Adipose tissue (tissue), 3 donors: ENCODE measurements around the gene FGF12. TPM values are rescaled to one million over a fixed set of nuclear protein-coding genes. Genes with fewer than 3 reads are reported as not detected.

Experiments used
- H3K27ac ChIP-seq: one replicate; pipeline ENCODE4 v1.5.1; 2013; ENCODE audit warnings: low read depth, low read length
- WGBS, 3 donors: extraction: QIAGEN DNeasy Blood & Tissue Kit; methylation state at CpG; one replicate each; pipeline ENCODE4 v1.1.7; 2013; 5-methylcytosine and 5-hydroxymethylcytosine counted together
- polyA plus RNA-seq, 3 donors: library from polyadenylated mRNA; stranded (reverse); fragments of 200-250 nt; gene quantifications; one replicate each; pipeline ENCODE4 v1.2.3, GENCODE V29; 2013
- donor health status: healthy with polysubstance abuse.
- donor health status: Bipolar disorder and iron deficiency.
- donor health status: healthy.

The FGF12 gene
- polyA plus RNA-seq, 3 donors: 0.79 to 5.9 (median 2.6) TPM

DNA sequence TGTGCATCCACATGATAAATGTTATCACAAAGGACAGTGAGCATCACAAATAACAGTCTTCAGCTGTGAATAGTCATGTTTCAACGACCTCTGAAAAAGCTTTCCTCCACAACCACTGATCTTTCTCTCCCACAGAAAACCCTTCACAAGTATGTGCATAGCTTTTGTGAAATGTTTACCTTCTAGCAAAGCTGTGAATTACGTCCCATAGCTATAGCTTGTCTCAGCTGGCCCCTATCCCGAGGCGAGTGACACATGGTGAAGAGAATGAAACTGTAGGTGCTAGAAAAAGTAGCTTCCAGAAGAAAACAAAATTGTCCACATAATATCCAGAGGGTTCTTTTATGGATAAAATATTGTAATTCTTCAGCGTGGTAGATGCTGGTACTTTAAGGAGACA, 182.0 kb downstream of the FGF12 start:
- 41 to 65% (median 62%) methylated on average over 5 of the region's 5 CpGs for WGBS, 3 donors
- H3K27ac ChIP-seq: no peak overlapping the region

DNA sequence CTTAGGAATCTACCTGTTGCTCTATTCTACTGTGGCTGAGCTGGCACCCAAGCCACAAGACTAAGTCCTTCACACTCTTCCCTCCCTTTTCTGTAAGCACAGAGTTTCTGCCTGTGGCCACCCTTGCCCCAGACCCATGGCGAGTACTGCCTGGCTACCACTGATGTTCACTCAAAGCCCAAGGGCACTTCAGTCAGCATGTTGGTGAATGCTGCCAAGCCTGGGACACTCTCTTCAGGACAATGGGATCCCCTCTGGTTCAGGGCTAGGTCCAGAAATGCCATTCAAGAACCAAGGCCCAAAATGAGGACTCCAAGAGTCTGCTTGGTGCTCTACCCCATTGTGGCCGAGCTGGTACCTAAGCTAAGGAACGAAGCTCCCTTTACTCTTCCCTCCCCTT, 184.2 kb downstream of the FGF12 start:
- H3K27ac ChIP-seq: no peak overlapping the region
- 88 to 97% (median 90%) methylated on average over 3 of the region's 3 CpGs for WGBS, 3 donors

DNA sequence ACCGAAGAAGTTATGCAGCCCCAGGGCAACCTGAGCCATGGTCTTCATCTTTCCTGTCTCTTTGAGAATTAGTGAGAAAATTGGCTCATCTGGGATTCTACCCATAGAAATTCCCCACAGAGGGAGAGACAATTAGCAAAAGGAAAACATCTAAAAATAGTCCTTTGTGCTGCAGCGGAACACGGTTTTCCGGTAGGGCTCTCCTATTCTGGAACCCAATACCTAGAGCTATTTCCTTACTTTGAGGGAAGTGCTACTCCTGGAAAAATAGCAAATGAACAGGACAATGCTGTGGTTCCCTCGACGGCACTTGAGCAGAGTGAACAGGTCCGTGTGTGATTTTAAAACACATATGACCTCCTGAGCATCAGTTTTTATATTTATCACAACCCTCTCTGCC, 210.5 kb downstream of the FGF12 start:
- no peak overlapping the region for H3K27ac ChIP-seq
- WGBS, 3 donors: 63 to 82% (median 64%) methylated on average over 7 of the region's 7 CpGs

DNA sequence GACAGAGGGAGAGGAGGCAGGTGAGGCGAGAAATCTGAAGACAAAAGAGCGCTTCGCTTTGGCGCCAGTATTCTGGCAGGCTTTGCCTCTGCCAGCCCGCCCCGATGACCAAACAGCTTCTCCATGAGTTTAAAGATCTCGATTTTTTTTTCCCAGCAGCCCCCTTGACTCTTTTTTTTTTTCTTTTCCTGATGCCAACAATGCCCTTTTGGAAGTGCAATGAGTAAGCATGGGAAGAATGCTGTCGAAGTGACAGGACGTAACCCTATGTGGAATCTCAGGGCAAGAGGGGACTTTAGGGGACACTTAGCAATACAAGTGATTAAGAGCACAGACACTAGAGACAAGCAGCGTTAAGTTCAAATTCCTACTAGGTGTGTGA, 211.7 kb downstream of the FGF12 start:
- H3K27ac ChIP-seq: no peak overlapping the region
- WGBS, 3 donors: 1 to 8% (median 7%) methylated on average over 10 of the region's 10 CpGs

DNA sequence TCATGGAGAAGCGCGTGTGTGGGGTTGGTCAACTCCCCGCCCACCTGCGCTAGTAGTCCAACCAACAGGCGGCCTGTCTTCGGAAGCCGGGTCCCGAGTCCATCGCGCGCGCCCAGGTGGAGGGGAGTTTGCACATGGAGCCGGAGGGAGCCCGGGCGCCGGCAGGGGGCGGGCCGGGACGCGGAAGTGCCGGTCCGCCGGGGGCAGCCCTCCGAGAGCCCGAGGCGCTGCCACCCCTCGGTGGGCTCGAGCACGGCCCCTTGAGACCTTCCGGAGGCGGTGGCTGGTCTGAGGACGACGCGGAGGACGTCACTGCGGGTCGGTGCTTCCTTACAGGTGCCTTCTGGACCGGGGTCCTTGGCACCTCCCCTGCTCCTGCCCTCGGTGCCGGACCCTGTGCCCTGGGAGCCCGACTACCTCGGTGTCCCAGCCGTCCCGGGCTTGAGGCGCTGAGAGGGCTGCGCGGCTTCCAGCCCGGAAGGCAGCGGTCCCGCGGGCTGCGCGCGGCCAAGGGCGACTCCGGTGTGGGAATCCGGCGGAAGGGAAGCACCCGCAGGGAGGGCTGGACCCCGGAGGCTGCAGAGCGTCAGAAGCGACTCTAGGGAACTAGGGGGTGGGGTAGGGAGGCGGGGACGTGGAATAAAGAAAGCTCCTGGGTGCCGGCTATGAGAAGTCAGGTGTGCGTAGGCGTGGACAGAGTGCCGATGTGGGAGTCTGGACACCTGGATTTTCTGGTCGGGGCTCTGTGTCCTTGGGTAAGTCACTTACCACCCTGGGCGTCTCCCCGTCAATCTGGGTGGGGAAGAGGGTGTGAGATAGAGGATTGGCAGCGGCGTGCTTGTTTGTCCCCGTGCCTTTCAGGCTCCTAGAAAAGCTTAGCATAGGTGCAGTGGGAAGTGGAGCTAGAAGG, 212.3 kb downstream of the FGF12 start:
- 2 to 6% (median 2%) methylated on average over 72 to 74 of the region's 74 CpGs for WGBS, 3 donors
- no peak overlapping the region for H3K27ac ChIP-seq

DNA sequence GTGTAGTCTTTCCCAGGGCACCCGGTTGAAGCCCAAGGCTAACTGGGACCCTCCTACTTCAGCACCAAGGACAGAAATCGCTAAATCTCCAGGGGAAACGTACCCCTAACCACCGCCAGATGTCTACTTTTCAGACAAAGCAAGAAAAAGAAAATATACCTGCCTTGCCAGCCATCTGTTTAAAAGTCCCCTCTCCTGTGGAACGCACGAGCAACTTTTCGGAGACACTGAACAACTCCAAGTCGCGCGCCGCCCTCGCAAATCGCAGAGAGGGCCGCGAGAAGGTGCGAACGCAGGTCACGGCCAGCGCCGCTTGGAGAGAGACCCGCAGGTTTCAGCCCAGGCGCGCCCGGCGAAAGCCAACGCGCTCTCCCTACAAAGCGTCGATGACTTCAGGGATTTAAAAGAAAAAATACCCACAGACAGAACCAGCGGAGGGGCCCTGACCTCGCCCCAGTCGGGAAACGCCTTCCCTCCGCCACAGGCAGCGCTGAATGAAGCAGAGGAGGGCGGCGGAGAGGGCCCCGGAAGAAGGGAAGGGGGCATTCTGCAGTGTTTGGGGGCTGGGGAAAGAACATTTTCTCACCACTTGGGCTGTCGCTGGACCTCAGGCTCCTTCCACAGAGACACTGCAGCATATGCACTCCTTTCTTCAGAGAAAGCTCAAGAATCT, 213.1 kb downstream of the FGF12 start:
- WGBS, 3 donors: 1 to 4% (median 3%) methylated on average over 39 of the region's 39 CpGs
- no peak overlapping the region for H3K27ac ChIP-seq

DNA sequence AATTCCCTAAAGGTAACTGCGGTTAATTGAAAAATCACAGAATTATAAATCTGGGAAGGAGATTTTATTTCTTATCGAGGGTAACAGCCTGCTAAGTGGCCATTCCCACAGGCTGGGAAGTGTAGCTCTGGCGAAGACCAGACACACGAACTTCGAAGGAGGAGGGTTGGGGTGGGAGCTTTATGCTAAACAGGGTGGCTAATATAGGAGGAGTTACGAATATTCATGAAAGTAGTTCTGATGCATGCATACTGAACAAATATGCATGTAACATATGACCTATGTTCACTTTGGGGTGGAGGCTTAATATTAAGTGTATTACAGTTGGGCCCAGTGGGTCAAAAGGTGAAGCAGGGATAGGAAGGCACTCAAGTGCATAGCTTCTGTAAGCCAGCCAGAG, 221.6 kb downstream of the FGF12 start:
- 68 to 74% (median 70%) methylated on average over 6 of the region's 6 CpGs for WGBS, 3 donors
- H3K27ac ChIP-seq: no peak overlapping the region

DNA sequence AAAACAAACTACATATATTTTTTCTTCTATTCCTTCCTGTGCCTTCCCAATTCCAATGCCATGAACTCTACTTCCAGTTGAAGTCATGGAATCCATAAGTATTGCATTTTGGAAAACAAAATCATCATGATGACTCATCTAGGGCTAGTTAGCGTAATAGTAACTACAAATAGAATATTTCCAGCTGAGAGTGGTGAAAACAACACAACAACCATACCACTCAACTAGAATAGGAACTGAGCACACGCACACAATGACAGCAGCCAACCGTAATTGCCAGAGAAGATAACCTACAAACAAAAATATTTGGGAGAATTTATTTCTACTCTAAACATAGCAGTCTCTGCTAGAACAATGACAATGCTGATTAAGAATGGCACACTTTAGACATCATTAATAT, 225.9 kb downstream of the FGF12 start:
- no peak overlapping the region for H3K27ac ChIP-seq
- 81 to 91% (median 85%) methylated on average over 3 of the region's 3 CpGs for WGBS, 3 donors

DNA sequence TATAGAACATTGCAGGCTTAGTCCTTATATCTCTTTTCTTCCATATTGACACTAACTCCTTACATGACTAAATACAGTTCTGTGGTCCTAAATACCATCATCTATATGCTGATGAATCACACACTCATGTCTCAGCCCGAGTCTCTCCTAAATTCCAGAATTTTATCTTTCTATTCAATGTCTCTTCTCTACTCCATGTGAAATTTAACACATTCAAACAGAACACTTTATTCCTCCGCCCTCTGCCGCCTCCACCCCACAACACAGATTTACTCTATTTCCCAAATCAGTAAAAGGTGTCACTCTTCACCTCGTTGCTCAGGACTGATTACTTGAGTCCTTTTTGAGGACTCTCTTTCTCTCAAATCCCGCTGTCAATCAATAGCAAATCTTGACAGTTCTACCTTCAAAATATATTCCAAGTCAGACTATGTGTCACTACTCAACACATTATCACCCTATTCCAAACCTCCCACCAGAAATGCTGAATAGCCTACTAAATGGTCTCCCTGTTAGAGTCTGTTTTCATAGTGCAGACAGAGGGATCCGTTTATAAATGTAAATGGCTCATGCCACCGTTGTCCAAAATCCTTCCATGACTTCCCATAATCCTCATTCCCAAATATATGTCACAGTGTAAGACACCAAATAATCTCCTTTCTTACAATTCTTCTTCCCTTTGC, 230.3 kb downstream of the FGF12 start:
- WGBS, 3 donors: 61 to 70% (median 70%) methylated on average over 7 of the region's 7 CpGs
- no peak overlapping the region for H3K27ac ChIP-seq

DNA sequence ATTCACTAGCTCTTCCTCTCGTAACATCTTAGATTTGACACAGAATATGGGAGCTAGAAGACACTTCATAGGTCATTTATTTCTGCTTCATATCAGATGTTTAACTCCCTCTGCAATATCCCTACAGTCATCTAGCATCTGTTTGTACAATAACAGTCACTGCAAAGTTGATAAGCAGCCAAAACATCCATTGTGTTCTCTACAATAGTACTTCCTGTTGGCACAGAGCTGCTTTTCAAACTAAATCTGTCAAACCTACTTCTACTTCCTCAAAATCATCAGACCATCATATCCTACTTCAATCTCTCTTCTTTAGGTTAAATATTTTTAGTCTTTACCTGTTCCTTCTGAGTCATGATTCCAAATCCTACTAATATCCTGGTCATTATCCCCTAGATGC, 233.2 kb downstream of the FGF12 start:
- 27 to 74% (median 42%) methylated on average over 1 of the region's 1 CpG for WGBS, 3 donors
- no peak overlapping the region for H3K27ac ChIP-seq

DNA sequence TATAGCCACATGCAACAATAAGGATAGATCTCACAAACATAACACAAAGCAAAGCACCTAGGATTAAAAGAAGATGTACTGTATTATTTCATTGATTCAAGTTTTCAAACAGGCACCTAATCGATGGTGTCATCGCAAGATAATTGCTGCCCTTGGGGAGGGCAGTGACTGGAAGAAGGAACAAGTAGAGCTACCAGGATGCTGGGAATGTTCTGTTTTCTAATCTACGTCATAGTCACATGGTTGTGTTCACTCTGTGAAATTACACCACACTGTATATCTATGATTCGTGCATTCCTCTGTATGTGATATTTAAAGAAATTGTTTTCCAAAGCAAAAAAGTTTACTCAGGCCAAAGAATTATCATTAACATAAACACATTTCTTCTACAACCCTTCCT, 236.6 kb downstream of the FGF12 start:
- no peak overlapping the region for H3K27ac ChIP-seq
- WGBS, 3 donors: 86 to 88% (median 87%) methylated on average over 4 of the region's 4 CpGs

DNA sequence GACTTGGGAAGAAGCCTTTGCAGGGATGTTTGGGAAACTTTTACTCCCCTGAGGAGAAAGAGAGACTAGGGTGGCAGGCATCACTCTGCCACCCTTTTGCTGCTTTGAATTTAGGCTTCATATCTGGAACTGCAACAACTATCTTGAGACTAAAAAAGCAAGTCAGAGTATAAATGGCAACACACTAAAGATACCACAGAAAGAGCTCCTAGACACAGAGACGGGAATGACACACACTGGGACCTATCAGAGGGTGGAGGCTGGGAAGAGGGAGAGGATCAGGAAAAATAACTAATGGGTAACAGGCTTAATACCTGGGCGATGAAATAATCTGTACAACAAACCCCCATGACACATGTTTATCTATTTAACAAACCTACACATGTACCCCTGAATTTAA, 237.8 kb downstream of the FGF12 start:
- 78 to 85% (median 83%) methylated on average over 2 of the region's 2 CpGs for WGBS, 3 donors
- H3K27ac ChIP-seq: no peak overlapping the region

DNA sequence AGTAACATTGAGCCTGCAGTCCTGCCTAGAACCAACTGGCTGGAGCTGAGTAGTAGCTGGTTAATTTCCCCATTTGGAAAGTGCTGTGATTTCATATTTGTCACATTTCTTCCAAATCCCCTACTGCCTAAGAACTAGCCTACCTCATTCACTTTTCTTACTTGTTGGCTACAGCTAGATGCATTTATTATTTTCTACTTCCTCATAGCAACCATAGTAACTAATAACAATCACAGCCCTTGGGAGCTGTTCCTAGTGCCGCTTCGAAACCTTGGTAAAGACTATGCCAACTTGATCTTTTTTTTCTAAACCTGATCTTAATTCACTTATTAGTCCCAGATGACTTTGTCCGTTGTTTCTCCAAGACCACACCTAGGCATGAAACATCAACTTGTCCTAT, 240.3 kb downstream of the FGF12 start:
- H3K27ac ChIP-seq: no peak overlapping the region
- WGBS, 3 donors: 48 to 68% (median 61%) methylated on average over 3 of the region's 3 CpGs

DNA sequence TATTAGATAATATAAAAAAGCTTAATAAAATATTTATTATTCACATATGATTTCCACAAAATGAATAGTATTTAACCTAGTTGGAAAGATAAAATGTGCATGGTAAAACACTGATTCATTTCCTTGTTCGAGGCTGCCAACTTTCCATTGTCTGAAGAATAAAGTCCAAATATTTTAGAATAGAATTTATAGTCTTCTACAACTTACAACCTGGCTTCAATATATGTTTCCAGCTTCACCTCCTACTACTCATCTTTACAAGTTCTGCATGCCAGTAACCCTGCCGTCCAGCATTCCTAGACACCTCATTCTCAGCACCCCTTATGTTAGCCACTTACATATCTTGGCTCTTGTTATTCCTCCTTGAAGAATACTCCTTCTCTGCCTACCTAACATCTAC, 244.5 kb downstream of the FGF12 start:
- WGBS, 3 donors: 35 to 67% (median 36%) methylated on average over 2 of the region's 2 CpGs
- H3K27ac ChIP-seq: no peak overlapping the region

DNA sequence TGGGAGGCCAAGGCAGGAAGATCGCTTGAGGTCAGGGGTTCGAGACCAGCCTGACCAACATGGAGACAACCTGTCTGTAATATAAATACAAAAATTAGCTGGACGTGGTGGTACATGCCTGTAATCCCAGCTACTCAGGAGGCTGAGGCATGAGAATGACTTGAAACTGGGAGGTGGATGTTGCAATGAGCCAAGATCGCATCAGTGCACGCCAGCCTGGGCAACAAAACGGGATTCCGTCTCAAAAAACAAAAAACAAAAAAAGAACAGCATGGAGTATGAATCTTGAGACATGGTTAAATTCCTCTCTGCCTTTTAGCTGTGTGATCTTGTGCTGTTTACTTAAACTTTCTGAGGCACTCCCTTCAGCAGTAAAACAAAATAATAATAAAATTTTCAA, 244.9 kb downstream of the FGF12 start:
- 76 to 83% (median 82%) methylated on average over 7 of the region's 7 CpGs for WGBS, 3 donors
- H3K27ac ChIP-seq: no peak overlapping the region

DNA sequence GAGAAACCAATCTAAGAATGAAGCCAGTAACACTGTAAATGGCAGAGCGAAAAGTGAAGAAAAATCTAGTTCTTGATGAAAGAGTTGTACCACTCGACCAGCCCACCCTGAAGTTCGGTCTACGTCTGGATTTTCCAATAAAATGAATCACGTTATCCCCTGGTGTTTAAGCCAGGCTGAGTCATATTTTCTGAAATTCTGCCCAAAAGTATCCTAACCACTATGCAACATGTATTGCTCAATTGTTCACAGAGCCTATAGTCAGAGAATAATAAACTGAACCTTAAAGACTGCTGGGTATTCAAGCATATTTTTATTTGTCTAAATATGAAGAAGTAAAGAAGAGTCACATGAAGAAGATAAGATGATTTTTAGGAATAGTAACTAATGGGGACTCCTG, 245.7 kb downstream of the FGF12 start:
- WGBS, 3 donors: 71 to 90% (median 71%) methylated on average over 5 of the region's 5 CpGs

DNA sequence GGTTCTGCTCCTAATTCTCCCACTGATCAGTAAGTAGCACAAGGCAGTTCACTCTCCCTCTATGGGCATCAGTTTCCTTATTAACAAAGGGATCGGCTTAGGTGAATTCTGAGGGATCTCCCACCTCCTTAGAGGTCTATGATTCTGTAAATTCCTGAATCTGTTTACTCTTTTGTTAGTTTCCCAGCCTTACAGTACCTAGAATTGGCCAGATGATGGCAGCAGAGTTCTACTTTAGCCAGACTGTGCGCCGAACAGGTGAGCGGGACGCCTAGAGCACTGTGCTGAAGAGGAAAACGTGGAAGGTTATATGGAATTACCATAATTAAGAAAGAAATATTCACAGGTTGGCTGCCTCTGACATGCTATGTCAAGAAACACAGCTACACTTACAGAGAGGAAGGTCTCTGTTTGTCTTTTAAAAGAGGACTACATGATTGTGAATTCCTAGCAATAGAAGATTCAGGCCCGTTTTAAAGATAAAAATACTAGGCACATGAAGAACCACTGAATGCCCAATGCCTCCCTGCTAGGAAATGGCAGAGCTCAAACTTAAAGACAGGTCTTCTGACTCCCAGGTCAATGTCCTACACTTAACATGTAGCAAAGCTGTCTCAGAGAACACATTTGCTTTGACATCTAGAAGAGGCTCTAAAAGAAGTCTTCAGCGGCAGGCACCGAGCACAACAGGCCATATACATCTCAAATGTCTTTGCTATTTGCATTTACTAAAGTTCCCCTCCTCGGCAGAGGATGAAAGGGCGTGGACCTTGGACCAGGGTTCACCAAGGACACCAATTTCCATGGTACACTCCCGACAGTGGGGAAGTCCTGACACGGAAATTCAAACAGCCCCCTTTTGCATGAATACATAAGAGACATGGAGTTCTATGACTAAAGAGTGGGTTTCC, 259.9 kb downstream of the FGF12 start:
- WGBS, 3 donors: 30 to 33% (median 32%) methylated on average over 13 of the region's 13 CpGs

More for the DNA sequence above, 245.7 kb downstream of the FGF12 start:
- no peak overlapping the region for H3K27ac ChIP-seq

DNA sequence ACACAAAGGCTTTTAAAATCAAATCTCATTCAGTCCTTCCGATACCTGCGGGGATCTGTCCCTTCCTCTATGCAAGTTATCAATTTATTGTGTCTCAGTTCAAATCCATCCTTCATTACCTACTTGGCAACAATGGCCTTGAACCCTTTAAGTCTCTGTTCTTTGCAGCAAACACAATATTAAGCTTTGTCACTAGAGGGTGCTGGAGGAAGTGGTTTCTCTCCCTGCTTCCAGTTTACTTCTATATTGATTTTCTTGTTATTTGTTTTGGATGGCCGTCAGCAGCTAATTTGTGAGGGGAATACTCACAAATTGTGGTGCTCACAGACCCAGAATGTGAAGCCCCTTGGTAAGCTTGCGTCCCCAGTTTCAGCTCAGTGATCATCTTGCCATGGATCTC, 278.3 kb downstream of the FGF12 start:
- H3K27ac ChIP-seq: no peak overlapping the region
- 48 to 82% (median 76%) methylated on average over 4 of the region's 4 CpGs for WGBS, 3 donors

More for the DNA sequence above, 259.9 kb downstream of the FGF12 start:
- H3K27ac ChIP-seq: no peak overlapping the region
